Measurements from ENCODE around the gene MAD2L2.
A peak's percentile ranks its signal among the peaks of the same experiment; 100 is the strongest.

MAD2L2 gene

DNA sequence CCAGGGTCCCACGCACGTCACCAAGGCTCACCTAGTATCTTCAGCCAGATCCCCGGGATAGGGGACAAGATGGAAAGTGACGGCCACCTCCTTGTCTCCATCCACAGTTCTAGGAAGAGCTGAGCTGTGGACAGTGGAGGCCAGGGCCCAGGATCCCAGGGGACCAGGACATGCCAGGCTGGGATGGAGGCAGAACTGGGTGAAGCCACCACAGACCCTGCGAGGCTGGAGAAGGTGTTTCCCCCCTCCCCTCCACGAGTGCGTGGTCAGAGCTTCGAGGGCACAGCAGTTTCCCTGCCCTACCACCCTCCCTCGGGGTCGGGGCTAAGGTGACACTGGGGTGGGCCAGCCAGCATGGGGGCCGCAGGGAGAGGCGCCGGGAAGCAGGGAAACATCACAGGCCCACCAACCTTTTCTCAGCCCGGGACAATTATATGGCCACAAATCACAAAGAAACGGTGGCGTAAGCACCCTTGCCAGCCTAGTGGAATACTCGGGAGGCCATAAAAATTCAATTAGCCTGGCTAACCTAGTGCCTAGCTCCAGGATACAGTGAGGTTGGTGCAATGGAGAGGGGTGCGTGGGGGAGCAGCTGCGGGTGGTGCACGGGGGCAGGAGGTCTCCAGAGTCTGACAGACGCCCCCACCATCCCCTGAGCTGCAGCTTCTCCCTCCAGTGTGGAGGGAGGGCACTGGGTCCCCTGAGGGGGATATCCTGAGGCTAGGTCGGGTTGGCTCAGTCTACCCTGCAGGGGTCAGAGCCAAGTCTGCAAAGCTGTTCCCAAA is 23.9 kb upstream of the MAD2L2 start:
- DNase-seq, result no peak

DNA sequence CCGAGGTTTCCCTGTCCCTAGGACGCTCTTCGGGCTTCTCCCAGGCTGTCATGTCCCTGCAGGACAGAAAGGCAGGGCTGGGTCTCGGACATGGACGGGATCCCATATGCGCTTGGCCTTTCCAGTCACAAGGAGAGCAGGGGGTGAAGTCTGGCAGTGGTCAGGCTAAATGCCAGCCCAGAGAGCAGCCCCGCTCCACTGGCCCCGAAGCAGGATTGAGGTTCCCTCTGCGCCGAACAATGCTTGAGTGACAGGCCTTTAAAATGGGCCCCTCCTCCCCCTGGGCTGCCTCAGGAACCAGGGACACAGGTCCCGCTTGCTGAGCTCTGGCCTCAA is 23.2 kb upstream of the MAD2L2 start:
- DNase-seq, result no peak

DNA sequence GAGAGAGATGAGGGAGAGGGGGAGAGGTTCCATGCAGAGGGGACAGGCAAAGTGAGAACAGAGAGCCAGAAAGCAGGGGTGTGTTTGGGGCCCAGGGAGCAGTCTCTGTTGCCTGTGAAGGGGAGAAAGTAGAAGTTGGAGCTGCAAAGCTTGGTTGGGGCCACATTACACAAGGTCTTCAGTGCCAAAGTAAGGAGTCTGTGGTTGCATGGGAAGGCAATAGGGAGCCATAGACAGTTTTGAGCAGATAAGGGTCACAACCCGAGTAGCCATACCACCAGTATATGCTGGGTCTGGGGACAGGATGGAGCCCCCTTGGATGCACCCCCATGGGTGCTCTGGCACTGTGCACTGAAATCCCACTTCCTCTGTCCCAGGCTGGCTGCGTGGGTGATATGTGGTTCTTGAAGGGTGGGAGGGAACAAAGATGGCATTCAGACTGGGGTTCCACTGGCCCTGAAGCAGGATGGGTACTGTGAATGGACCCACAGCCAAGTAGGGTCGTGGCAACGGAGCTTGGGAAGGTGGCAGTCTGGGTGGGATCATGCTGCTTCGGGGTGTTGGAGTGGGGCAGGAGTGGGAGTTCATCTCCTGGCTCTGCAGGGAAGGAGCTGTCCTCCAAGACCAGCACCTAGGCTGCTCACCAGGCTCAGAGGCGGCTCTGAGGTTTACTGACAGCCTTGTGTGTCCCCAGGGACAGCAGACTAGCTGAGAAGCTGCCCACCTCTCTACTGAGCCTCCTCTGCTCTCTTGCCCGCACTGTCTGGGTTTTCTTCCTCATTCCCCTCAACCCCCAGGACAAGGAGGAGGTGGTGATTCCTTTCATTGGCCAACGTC is 22.6 kb upstream of the MAD2L2 start:
- no peak for DNase-seq

DNA sequence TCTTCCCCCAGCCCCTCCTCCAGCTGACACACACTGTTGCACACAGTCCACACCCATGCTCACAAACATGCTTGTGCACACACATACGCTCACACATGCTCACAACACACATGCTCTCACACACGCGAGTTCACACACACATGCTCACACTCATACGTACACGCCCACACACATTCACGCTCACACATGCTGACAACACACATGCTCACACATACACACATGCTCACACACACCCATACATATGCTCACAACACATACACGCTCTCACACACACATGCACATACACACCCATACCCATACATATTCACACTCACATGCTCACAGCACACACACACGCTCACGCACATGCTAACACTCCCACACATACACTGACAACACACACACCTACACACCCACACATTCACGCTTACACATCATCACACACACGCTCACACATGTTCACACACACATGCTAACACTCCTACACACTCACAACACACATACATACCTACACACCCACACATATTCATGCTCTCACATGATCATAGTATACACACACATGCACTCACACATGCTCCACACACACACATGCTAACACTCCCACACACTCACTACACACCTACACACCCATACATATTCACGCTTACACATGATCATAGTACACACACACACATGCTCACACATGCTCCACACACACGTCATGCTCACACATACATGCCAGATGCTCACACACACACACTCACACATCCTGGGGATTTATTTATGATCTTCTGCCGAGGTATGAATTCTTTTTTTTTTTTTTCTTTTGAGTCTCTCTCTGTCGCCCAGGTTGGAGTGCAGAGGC is 21.2 kb upstream of the MAD2L2 start:
- DNase-seq, result no peak

DNA sequence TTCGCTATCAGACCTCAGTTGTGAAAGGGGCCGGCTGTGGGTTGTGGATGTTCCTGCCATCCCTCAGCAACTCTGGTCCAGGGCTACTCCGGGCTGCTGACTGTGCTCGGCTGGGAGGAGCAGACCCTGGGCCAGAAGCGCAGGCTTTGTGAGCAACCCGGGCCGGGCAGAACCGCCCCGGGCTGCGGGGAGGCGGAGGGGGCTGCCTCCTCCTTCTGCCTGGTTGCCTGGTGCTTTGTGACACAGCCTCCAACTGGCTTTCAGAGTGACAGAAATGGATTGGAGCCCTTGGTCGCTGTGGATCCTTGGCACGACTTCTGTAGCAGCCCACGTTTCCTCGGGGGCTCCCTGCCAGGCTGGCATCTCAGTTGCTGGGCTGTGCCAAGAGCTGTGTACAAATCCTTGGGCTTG is 20.6 kb upstream of the MAD2L2 start:
- no peak for DNase-seq

DNA sequence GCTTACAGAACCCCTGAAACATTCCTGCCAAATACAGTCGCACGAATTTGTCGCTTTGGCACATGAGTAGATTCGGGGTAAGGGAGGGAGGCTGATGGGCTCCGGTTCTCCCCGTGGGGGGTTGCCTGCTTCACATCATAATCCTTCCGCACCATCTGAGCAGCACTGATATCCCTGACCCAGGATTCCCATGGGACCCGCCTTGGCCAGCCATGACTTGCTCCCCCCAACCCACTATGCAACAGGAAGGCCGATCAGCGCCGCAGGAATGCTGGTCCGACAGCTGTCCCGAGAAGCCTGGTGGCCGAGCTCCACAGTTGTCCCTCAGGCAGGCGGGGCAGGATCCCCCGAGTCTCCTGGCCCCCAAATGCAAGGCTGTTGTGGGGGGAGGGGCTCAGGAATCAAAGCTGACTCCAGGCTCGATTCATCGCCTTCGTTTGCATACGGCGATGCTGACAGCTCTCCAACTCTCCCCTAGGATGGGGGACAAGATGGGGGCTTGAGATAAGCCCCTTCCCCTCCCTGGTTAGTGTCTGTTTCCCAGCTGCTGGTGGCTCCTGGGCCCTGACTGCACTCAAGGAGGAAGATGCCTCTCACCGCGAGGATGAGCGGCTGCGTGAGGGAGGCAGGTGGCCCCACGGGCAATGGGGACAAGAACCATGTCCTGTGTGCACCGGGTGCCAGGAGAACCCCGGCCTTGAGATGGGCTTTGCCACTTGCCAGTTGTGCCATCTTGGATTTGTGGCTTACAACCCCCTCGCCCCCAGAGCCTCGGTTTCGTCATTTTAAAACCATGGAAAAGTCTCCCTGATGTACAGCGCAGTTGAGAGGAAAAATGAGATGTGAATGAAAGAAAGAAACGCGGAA is 19.9 kb upstream of the MAD2L2 start:
- no peak for DNase-seq

DNA sequence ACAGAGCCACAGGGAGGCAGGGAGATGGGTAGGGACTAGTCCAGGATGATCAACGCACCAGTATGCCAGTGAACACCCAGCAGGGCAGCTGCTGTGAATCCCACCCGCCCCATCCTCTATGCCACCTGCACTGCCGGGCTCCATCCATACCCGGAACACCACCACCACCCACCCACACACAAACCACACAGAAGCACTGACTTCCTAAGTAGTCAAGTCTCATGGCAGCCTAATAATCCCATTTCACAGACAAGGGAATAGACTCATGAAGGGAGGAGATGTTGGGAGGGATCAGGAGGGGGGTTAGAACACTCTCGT is 16.9 kb upstream of the MAD2L2 start:
- DNase-seq, result no peak

DNA sequence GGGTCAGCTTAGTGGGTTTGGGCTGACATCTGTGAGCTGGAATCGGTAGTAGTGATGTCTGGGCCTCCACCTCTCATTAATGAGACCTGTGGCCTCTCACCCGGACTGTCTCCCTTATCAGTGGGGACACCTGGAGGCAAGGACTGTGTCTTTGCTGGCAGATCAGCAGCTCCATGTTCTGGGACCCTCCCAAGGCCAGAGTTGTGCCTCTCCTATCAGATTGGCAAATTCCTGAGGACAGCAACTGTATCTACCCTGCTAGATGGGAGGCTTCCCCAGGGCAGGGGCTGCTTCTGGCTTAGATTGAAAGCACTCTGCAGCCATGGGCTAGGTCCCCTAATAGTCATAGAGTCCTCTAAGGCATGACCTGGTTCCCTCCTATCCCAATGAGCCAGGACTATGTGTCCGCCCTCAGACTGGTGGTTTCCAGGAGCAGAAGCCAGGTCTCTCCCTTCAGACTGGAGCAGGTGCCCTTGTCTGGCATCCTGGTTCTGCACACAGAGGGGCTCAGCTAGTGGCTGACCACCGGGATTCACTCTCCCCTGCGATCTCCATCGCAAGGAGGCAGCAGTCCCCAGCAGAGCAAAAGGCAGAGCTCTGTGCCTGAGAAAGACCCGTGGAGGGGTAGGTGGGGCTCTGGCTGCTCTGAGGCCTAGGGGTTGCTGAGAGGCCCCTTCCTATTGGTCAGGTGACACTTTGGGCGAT is 16.4 kb upstream of the MAD2L2 start:
- no peak for DNase-seq

DNA sequence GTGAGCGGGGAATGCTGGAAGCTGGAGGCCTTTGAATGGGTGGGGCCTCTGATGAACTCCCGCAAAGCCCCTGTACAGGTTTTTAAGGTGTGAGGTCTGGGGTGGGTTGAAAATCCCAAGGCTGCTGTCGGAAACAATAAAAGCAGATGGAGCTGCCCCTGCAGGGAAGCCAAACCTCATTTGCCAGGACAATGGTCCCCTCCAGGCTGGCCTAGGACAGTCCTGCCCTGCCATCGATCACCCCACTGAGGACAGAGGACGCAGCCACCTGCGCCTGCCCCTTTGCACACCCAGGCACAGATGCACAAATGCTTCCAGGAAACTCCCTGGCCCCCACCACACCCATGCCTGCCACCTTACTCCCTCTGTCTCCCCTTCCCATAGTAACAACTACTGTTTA is 14.9 kb upstream of the MAD2L2 start:
- DNase-seq, result no peak

DNA sequence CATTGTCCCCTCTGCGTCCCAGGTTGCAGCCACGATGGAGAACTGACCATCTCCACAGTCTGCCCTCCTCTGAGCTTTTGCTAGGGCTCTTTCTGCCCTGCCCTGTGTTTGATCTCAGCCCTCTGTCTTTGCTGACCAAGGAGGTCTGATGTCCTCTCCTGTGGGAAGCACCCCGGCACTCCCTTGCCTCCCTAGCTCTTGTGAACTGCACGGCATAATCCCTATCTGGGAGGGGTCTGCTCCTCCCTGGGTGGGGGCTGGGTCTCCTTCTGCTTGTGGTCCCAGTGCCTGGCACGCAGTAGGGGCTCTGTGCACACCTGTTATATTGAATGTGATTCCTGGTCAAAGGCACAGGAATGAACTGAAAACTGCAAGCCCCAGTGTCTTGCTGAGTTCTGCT is 13.0 kb upstream of the MAD2L2 start:
- DNase-seq, result no peak

DNA sequence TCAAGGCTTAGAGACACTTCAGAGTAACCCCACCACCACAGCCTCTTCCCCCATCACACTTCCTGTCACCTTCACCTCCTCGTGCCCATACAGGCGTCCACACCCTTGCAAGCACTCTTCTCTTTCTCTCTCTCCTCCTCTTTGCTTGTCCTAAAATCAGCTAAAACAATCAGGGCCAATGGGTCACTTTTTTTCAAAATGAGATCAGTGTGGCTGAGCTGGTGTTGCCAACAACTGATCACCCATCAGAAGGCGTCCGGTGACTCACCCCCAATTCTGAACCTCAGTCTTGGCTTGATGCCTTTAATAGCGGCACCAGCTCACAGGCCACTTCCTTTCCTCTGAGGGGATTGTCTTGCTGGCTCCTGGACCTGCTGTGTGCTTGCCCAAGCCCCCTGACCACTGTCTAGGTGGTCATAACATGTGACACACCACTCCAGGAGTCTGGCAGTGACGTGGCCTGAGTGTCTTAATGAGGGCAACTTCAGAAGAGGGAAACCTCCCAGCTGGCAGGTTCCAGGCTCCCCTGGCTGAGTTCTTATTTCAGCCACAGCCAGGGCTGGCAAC is 12.2 kb upstream of the MAD2L2 start:
- DNase-seq, result no peak

DNA sequence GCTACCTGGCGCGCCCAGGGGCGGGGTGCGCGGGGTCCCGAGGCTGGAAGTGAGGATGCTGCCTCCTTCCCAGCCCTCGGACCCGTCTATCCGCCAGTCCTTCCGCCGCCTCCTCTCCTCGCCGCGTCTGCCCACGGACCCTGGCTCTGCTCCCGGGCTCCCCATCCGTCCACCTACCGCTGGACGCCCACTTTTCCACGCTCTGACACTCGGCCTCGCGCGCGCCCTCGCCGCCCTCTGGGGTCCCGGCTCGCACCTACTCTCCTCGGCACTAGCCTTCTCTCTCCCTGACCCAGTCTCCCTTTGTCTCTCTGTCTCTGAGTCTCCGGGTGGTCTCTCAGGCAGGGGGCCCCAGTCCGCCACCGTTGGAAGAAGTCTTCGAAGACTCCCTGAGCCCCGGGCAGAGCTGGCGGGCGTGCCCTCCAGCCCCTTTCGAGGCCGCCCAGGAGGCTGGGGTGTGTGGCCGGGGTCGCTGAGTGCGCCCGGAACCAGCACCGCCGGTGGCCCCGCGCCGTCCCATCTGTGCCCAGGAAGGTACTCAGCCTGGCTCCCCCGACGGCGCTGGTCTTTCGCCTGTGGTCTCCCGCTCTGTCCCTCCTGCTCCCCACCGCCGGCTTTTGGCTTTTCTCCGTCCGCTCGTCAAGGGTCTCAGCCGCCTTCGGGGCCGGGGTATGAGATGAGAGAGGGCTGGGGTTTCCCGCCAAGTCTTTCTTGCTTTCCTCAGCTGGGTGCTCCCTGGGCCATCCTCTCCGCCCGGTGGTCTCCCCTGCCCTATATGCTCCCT is 11.2 kb upstream of the MAD2L2 start:
- no peak for DNase-seq

DNA sequence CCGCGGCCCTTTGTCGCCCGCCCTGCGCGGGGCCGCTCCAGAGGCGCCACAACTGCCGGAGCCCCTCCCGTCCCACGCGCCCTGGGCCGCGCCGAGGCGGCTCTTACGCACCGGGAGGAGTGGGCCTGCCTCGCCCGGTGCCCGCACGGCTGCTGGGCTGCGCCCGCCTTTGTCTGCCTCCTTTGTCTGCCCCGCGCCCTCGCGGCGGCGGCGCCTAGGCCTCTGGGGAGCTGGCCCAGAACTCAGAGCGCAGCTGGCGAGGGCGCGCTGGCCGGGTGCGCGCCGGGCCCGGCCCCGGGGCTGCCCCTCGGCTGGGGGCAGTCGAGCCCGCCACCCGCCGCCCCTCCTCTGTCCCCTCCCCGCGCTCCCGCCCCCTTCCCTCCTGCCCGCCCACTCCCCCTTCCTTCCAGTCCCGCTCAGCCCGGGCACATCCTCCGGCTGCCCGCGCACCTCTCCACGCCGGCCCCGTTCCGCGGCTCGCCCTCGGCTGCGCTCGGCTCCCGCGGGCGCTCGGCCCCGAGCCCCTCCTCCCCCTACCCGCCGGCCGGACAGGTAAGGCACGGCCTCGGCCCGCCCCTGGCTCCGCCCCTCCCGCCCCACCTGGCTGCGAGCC is 10.5 kb upstream of the MAD2L2 start, which contains the start of gene DRAXIN:
Gene DRAXIN, plus strand, starts transcription at position 409 of the 613 bp plus-strand sequence. CDS start 14,549 bp downstream, outside the sequence.
- DNase-seq, result peak; percentile 67

DNA sequence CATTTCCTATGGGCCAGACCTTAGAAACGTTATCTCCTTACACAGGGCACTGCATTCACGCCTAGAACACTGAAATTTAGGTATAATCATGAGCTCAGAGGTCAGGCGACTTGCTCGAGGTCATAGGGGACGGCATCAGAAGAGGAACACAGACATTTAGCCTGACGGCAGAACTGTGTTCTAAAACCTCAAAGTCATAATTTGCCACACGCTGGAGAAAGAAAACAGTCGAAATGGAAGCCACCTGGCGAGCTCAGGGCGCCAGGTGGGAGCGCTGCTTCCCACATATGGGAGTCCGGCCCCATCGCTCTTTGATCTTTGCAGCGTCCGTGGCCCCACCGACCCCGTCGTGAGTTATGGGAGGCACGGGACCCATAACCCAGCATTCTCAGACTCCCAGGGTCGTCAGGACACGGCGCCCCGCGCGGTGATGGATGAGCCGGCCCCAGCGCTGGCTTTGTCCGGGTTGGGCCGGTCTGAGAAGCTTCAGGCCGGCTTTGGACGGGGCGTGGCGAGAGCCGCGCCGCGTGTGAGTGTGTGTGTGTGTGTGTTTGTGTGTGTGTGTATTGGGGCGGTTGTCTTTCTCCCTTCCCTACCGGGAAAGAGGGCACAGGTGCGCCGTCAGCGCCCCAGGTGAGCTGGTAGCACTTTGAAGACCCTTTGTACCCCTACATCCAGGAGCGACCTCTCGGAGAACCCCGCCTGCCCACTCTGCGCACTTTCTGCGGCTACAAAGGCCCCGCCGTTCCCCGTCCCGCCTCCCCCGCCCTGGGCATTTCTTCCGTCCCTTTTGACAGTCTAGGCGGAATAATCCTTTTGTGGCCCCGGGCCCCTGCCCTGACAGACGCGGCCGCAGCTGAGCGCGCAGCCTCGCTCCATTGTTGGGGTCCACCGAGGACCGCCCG is 9.7 kb upstream of the MAD2L2 start:
- DNase-seq, result peak; percentile 58

DNA sequence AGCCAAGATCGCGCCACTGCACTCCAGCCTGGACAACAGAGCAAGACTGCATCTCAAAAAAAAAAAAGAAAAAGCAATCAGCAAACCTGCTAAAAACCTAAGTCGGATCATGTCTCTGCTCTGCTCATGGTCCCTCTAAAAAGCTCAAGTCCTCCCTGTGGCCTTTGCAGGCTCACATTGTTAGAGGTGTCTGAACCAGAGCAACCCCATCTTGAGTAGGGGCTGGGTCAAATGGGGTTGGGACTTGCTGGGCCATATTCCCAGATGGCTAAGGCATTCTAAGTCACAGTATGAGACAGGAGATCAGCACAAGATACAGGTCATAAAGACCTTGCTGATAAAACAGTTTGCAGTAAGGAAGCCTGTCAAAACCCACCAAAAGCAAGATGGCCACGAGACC is 7.6 kb upstream of the MAD2L2 start:
- DNase-seq, result no peak

DNA sequence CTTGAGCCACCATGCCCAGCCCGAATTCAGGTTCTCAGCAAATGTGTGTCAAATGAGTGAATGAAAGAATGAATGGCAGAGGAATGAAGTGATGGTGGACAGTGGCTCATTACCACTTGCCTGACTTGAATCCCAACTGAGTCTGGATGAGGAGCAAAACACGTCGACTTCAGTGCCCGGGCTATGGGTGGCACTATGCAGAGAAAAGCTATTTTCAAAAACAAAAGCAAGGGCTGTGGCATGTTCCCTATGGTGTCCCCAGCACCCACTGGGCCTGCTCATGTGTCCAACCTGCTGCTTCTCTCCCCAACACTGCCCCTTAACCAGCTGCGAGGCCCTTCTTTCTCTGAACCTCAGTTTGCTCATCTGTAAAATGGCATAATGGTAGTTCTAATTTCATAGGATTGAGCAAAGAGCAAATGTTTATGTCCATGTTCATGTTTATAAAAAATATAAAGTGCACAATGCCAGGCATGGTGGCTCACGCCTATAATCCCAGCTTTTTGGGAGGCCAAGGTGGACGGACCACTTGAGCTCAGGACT is 4.3 kb upstream of the MAD2L2 start:
- no peak for DNase-seq

DNA sequence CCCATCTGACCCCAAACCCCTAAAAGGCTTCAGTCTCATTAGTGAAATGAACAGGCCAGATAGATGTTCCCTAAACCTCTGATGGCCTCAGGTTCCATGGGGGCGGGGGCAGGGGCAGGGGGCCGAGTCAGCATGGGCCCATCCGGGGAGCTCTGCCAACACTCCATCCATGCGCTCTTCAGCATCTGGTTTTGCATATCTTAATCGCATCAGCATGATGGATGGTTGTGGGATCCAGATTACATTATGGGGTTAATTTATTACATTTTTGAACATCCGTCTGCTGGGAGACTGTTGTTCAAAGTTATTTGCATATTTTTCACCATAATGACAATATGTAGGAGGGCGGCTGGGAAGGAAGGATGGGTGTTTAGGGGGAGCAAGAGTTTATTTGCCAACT is 3.1 kb upstream of the MAD2L2 start:
- no peak for DNase-seq

DNA sequence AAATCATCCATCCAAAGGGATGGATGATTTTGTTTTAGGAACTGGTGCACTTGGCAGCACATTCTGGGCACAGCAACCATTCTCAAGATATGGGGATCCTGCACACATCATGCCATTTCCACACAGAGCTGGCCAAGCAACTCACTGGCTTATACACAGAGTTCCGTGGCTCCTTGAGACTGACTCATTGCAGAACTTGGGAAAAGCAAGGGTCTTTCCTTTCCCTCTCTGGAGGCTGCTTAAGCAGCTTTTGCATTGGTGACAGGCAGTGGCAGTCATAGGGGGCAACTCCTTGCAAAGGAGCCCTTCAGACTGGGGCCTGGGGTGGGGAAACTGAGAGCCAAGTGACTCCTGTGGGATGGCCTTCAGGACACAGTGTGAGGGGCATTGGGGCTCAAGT is 1.9 kb upstream of the MAD2L2 start:
- DNase-seq, result no peak

DNA sequence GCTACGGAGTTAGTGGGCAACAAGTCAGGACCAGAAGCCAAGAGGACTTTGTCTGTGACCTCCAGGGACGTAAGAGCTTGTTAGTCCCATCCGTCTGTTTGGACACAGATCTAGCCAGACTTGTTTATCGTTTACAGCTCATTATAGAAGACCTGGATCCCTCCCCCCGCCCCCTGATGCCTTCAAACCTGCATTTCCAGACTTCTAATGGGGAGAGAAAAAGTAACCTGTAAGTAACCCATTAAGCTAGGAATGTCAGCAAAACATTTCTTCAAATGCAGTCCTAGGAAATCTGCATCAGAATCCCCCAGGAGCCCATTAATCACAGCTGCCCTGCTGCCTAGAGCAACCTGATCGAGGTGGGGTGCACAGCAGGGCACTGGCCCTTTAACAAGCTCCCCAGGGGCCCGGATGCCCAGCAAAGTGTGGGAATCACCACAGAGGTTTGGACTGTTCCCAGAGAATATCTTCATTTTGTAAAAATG is 1.4 kb upstream of the MAD2L2 start:
- DNase-seq, result no peak

All from COR-L47 (cell line).